IMR-90 (cell line): ENCODE measurements around the gene UBL4A. TPM values are rescaled to one million over a fixed set of nuclear protein-coding genes. Genes with fewer than 3 reads are reported as not detected.

Experiments
- ATAC-seq: fragments of 200-7000 bp; cut with Tn5 transposase; 2 replicates; pipeline ENCODE4 v1.9.1; 2020; ENCODE audit warnings: low read depth, mild to moderate bottlenecking, moderate library complexity
- BruUV-seq: library from RNA; stranded (reverse); fragments of 400-500 nt; replicated peaks from 2 replicates; lab custom pipeline; 2021; lab: Mats Ljungman, UMichigan
- CTCF ChIA-PET: fragments of 300-600 bp; formaldehyde crosslinking; extraction: SDS; loops from one replicate; lab custom pipeline; 2021; ENCODE audit warnings: antibody characterized with exemption; lab: Yijun Ruan, JAX
- POLR2A ChIA-PET: fragments of 300-600 bp; sonication (Branson Sonifier 250); formaldehyde crosslinking; loops from one replicate; lab custom pipeline; 2022; ENCODE audit warnings: antibody characterized with exemption; ENCODE audit not compliant: unreplicated experiment; lab: Charles Lee
- DNase-seq: peaks from one replicate; pipeline ENCODE4 v3.0.0; 2013
- H2AFZ ChIP-seq: replicated peaks from 2 replicates; pipeline ENCODE3; 2013; ENCODE audit warnings: low read length, mild to moderate bottlenecking; ENCODE audit not compliant: poor library complexity
- H2AK5ac ChIP-seq: 2 replicates; pipeline ENCODE4 v1.6.1; 2013; ENCODE audit warnings: low read depth, low read length, inconsistent platforms
- H2AK9ac ChIP-seq: replicated peaks from 2 replicates; pipeline ENCODE3; 2013; ENCODE audit warnings: mild to moderate bottlenecking, low read depth, low read length, moderate library complexity; ENCODE audit not compliant: poor library complexity
- H2BK120ac ChIP-seq: 2 replicates; pipeline ENCODE4 v1.6.1; 2013; ENCODE audit warnings: low read depth, low read length, inconsistent platforms
- H2BK15ac ChIP-seq: 3 replicates; pipeline ENCODE4 v1.6.1; 2013; ENCODE audit warnings: low read depth, low read length, inconsistent platforms
- H2BK20ac ChIP-seq: 2 replicates; pipeline ENCODE4 v1.6.1; 2013; ENCODE audit warnings: low read depth, mild to moderate bottlenecking, inconsistent platforms, low read length, moderate library complexity
- H2BK5ac ChIP-seq: 2 replicates; pipeline ENCODE4 v1.6.1; 2013; ENCODE audit warnings: mild to moderate bottlenecking, low read depth, low read length, inconsistent platforms; ENCODE audit not compliant: poor library complexity, severe bottlenecking
- H3K14ac ChIP-seq: replicated peaks from 2 replicates; pipeline ENCODE4 v1.6.1; 2013; ENCODE audit warnings: low read depth, low read length, inconsistent platforms
- H3K18ac ChIP-seq: 2 replicates; pipeline ENCODE4 v1.6.1; 2013; ENCODE audit warnings: low read depth, low read length, control low read depth
- H3K23ac ChIP-seq: 2 replicates; pipeline ENCODE4 v1.6.1; 2013; ENCODE audit warnings: low read depth, low read length, inconsistent platforms
- H3K27ac ChIP-seq: 2 replicates; pipeline ENCODE4 v1.5.1; 2013; ENCODE audit warnings: mild to moderate bottlenecking, control low read depth, low read length; ENCODE audit not compliant: insufficient read depth
- H3K27me3 ChIP-seq: 2 replicates; pipeline ENCODE4 v1.6.1; 2013; ENCODE audit warnings: low read length; ENCODE audit not compliant: control insufficient read depth, insufficient read depth
- H3K36me3 ChIP-seq: 2 replicates; pipeline ENCODE4 v1.6.1; 2013; ENCODE audit warnings: low read length, mixed read lengths; ENCODE audit not compliant: control insufficient read depth, insufficient read depth
- H3K4ac ChIP-seq: 2 replicates; pipeline ENCODE4 v1.6.1; 2013; ENCODE audit warnings: low read depth, low read length, inconsistent platforms
- H3K4me1 ChIP-seq: 2 replicates; pipeline ENCODE4 v1.6.1; 2013; ENCODE audit warnings: low read length, mixed read lengths; ENCODE audit not compliant: control insufficient read depth, insufficient read depth
- H3K4me2 ChIP-seq: 2 replicates; pipeline ENCODE4 v1.6.1; 2013; ENCODE audit warnings: low read depth, mild to moderate bottlenecking, control low read depth, low read length, moderate library complexity
- H3K4me3 ChIP-seq: 2 replicates; pipeline ENCODE4 v1.5.1; 2013; ENCODE audit warnings: low read depth, mild to moderate bottlenecking, control low read depth, low read length, moderate library complexity; ENCODE audit not compliant: insufficient read depth
- H3K56ac ChIP-seq: 2 replicates; pipeline ENCODE4 v1.6.1; 2013; ENCODE audit warnings: low read length, inconsistent platforms; ENCODE audit not compliant: insufficient read depth; ENCODE audit errors: extremely low read depth
- H3K79me1 ChIP-seq, 2 experiments: 2 replicates each; pipeline ENCODE4 v1.6.1; 2013; ENCODE audit warnings: low read length in 2 of 2, inconsistent platforms in 1 of 2, low read depth in 1 of 2
- H3K9ac ChIP-seq: 2 replicates; pipeline ENCODE4 v1.6.1; 2013; ENCODE audit warnings: low read depth, low read length, control low read depth
- H3K9me1 ChIP-seq: 2 replicates; pipeline ENCODE4 v1.6.1; 2013; ENCODE audit warnings: low read length, inconsistent platforms; ENCODE audit not compliant: insufficient read depth
- H3K9me3 ChIP-seq: 2 replicates; pipeline ENCODE4 v1.6.1; 2013; ENCODE audit warnings: low read length; ENCODE audit not compliant: control insufficient read depth, insufficient read depth
- H4K20me1 ChIP-seq: 2 replicates; pipeline ENCODE4 v1.6.1; 2013; ENCODE audit warnings: low read length, inconsistent platforms; ENCODE audit not compliant: insufficient read depth
- H4K5ac ChIP-seq: 2 replicates; pipeline ENCODE4 v1.6.1; 2013; ENCODE audit warnings: mild to moderate bottlenecking, low read depth, low read length, control low read depth
- H4K8ac ChIP-seq, 2 experiments: 2 replicates each; pipeline ENCODE4 v1.6.1; 2013; ENCODE audit warnings: low read depth in 2 of 2, low read length in 2 of 2, control low read depth in 1 of 2, inconsistent platforms in 1 of 2
- H4K91ac ChIP-seq: 2 replicates; pipeline ENCODE4 v1.6.1; 2013; ENCODE audit warnings: low read depth, low read length, inconsistent platforms; ENCODE audit not compliant: insufficient read depth
- CEBPB ChIP-seq: IDR thresholded peaks from 2 replicates; pipeline ENCODE4 v1.6.1; 2012; ENCODE audit warnings: low read depth, low read length, improper control_type of control experiment
- CHD1 ChIP-seq: IDR thresholded peaks from 2 replicates; pipeline ENCODE4 v1.6.1; 2012; ENCODE audit warnings: low read depth, low read length, improper control_type of control experiment
- ELK1 ChIP-seq: fragments of 150-350 bp; IDR thresholded peaks from 2 replicates; pipeline ENCODE4 v1.6.1; 2016; ENCODE audit warnings: low read depth, mild to moderate bottlenecking, low read length, moderate library complexity, borderline replicate concordance
- MAFK ChIP-seq: IDR thresholded peaks from 2 replicates; pipeline ENCODE4 v1.6.1; 2012; ENCODE audit warnings: low read depth, low read length, improper control_type of control experiment
- MXI1 ChIP-seq: IDR thresholded peaks from 2 replicates; pipeline ENCODE4 v1.6.1; 2012; ENCODE audit warnings: low read depth, mild to moderate bottlenecking, low read length, moderate library complexity, borderline replicate concordance
- NFE2L2 ChIP-seq: fragments of 150-350 bp; IDR thresholded peaks from 2 replicates; pipeline ENCODE4 v1.6.1; 2016; ENCODE audit warnings: low read depth, mild to moderate bottlenecking, low read length
- RFX5 ChIP-seq: IDR thresholded peaks from 2 replicates; pipeline ENCODE4 v1.8.0; 2012; ENCODE audit warnings: low read depth, mild to moderate bottlenecking, low read length, moderate library complexity
- WGBS, 2 experiments: methylation state at CpG; one replicate each; pipeline versions ENCODE4 v1.1.5 to v1.1.7; 2013; ENCODE audit warnings: missing lambda C conversion rate in 2 of 2; ENCODE audit not compliant: insufficient read length in 1 of 2; ENCODE audit errors: extremely low coverage in 2 of 2; 5-methylcytosine and 5-hydroxymethylcytosine counted together
- dilution Hi-C: fragments of 300-500 bp; cut with HindIII; formaldehyde crosslinking; loops from one replicate; pipeline ENCODE4 v1.14.3; 2018; ENCODE audit warnings: low sequenced_read_pairs; ENCODE audit not compliant: unreplicated experiment
- in situ Hi-C: fragments of 300-500 bp; cut with MboI; formaldehyde crosslinking; loops from 3 replicates; pipeline ENCODE4 v1.14.3; 2019; ENCODE audit warnings: low sequenced_read_pairs, inconsistent platforms, mixed read lengths
- intact Hi-C: fragments of 100-400 bp; cut with micrococcal nuclease; formaldehyde crosslinking; loops from 2 replicates; pipeline ENCODE4 v1.10.0; 2022
- polyA plus RNA-seq, 3 experiments: library from polyadenylated mRNA; depleted of rRNA; stranded (reverse); fragments of >200 nt; gene quantifications; 2 replicates each; pipeline ENCODE4 v1.2.3, GENCODE V29; 2012; ENCODE audit warnings: low replicate concordance in 1 of 3
- total RNA-seq: library from RNA; depleted of rRNA; stranded (reverse); fragments of >200 nt; gene quantifications from 2 replicates; pipeline ENCODE4 v1.2.3, GENCODE V29; 2012

The UBL4A gene
- total and polyA plus RNA-seq, 2 of the 4 experiments (the other 2 are of a cell fraction): 24.6 to 28.3 TPM

GRCh38 chrX:154457491-154458115 is 28.8 kb downstream of the UBL4A start:
- Histone ChIP-seq H2AFZ (peak overlapping the region; percentile 89), H2BK15ac (no peak overlapping the region), H3K4ac (no peak overlapping the region), H4K8ac (peak overlapping the region in 1 of 2 experiments; percentile 57; a peak in 1 of 4 replicates), H2BK120ac (0 out of 2 replicates have a peak overlapping the region, but pooled peaks have one; percentile 40), H2BK5ac (peak overlapping the region; percentile 97), H3K4me3 (peak overlapping the region; percentile 74), H3K18ac (no peak overlapping the region), H3K14ac (0 out of 2 replicates have a peak overlapping the region, but pooled peaks have one; percentile 32), H3K4me1 (peaks cover 4% of the 10 kb centered on the region; the same call in 1 of the 2 replicates), H4K20me1 (peaks cover 33% of the 10 kb centered on the region), H3K9me1 (no peaks in the 10 kb centered on the region), H3K9me3 (no peaks in the 10 kb centered on the region; the same call in 1 of the 2 replicates), H3K4me2 (peak overlapping the region; percentile 84), H3K9ac (no peak overlapping the region), H3K56ac (no peak overlapping the region), H3K27me3 (no peaks in the 10 kb centered on the region), H4K5ac (no peak overlapping the region), H2AK9ac (peak overlapping the region; percentile 78), H2BK20ac (no peak overlapping the region), H3K36me3 (peaks cover 23% of the 10 kb centered on the region), H3K23ac (no peak overlapping the region), H3K79me1 (peaks cover 0 to 9% of the 10 kb centered on the region in 2 experiments; a peak in 2 of 4 replicates), H3K27ac (peak overlapping the region; percentile 74), H2AK5ac (no peak overlapping the region), H4K91ac (no peak overlapping the region)
- in situ Hi-C loops (no loop called here), dilution Hi-C loops (no loop called here), intact Hi-C loops (no loop called here)
- WGBS, 2 experiments: 18% methylated on average over 36 of the region's 65 CpGs; no CpG with 5 or more reads in 1 of the 2 experiments
- BruUV-seq: no TSS peak
- ChIA-PET CTCF (no interaction called here), POLR2A (no interaction called here)
- TF ChIP-seq NFE2L2: no peak
- no peak for TF ChIP-seq RFX5
- no peak for TF ChIP-seq CHD1
- TF ChIP-seq MAFK: no peak
- TF ChIP-seq CEBPB: no peak
- no peak for TF ChIP-seq ELK1
- no peak for TF ChIP-seq MXI1
- no peak for DNase-seq
- ATAC-seq: peak; percentile 52
